Fibroblast of the aortic adventitia (primary cell): ENCODE data around the gene ARFGAP3. TPM values are rescaled to one million over a fixed set of nuclear protein-coding genes. Genes with fewer than 3 reads are reported as not detected.

Experiments used
- DNase-seq: peaks from one replicate; pipeline ENCODE4 v3.0.0-alpha.2; 2010; ENCODE audit warnings: low read depth
- H3K4me3 ChIP-seq: 2 replicates; pipeline ENCODE4 v1.5.1; 2011; ENCODE audit warnings: low read depth, mild to moderate bottlenecking, control low read depth, low read length, moderate library complexity
- CTCF ChIP-seq: IDR thresholded peaks from 2 replicates; pipeline ENCODE4 v1.5.1; 2011; ENCODE audit warnings: mild to moderate bottlenecking, low read length, control low read depth, inconsistent platforms; ENCODE audit not compliant: insufficient read depth
- total RNA-seq: library from RNA; depleted of rRNA; stranded (reverse); fragments of >200 nt; gene quantifications from 2 replicates; pipeline ENCODE4 v1.2.3, GENCODE V29; 2012; ENCODE audit warnings: low replicate concordance

ARFGAP3 gene
- total RNA-seq, 1 donor, result 69.3 TPM

GRCh38 chr22:42892156-42892555 is 35.1 kb upstream of the ARFGAP3 start:
- TF ChIP-seq CTCF, result no peak
- H3K4me3 ChIP-seq, result no peak overlapping the region
- no peak for DNase-seq

- TF ChIP-seq CTCF, result no peak
- no peak for DNase-seq
These were observed 34.6 kb upstream of the ARFGAP3 start for GRCh38 chr22:42891696-42892095.

GRCh38 chr22:42891008-42891407 is 33.9 kb upstream of the ARFGAP3 start:
- no peak for DNase-seq
- no peak overlapping the region for H3K4me3 ChIP-seq
- TF ChIP-seq CTCF, result no peak

More at GRCh38 chr22:42891696-42892095, 34.6 kb upstream of the ARFGAP3 start:
- no peak overlapping the region for H3K4me3 ChIP-seq

- H3K4me3 ChIP-seq, result no peak overlapping the region
- TF ChIP-seq CTCF, result no peak
- DNase-seq, result no peak
These were observed 32.2 kb upstream of the ARFGAP3 start for GRCh38 chr22:42889304-42889703.

- no peak for TF ChIP-seq CTCF
- no peak for DNase-seq
- H3K4me3 ChIP-seq, result no peak overlapping the region
These were observed 30.7 kb upstream of the ARFGAP3 start for GRCh38 chr22:42887523-42888507.

GRCh38 chr22:42887120-42887519 is 30.0 kb upstream of the ARFGAP3 start:
- H3K4me3 ChIP-seq, result no peak overlapping the region
- TF ChIP-seq CTCF, result no peak
- DNase-seq, result no peak

GRCh38 chr22:42885446-42885845 is 28.4 kb upstream of the ARFGAP3 start:
- H3K4me3 ChIP-seq, result no peak overlapping the region
- TF ChIP-seq CTCF, result no peak
- peak; percentile 13 for DNase-seq
